H9 (cell line): ENCODE results near the gene TNFAIP8L1. TPM values are rescaled to one million over a fixed set of nuclear protein-coding genes. Genes with fewer than 3 reads are reported as not detected.

Experiments used
- DNase-seq: peaks from one replicate; pipeline ENCODE4 v3.0.0-alpha.2; 2017
- H2AFZ ChIP-seq: one replicate; pipeline ENCODE4 v1.6.1; 2013; ENCODE audit warnings: mild to moderate bottlenecking, low read length, control low read depth, moderate library complexity
- H2AK5ac ChIP-seq: 2 replicates; pipeline ENCODE4 v1.6.1; 2013; ENCODE audit warnings: low read length, control low read depth, mixed read lengths; ENCODE audit not compliant: insufficient read length
- H2BK120ac ChIP-seq: one replicate; pipeline ENCODE4 v1.6.1; 2013; ENCODE audit warnings: low read depth, mild to moderate bottlenecking, low read length, control low read depth, inconsistent platforms; ENCODE audit not compliant: poor library complexity, severe bottlenecking
- H2BK12ac ChIP-seq: 2 replicates; pipeline ENCODE4 v1.6.1; 2013; ENCODE audit warnings: low read length, control low read depth, mixed read lengths, low read depth; ENCODE audit not compliant: insufficient read length
- H2BK15ac ChIP-seq: 2 replicates; pipeline ENCODE4 v1.6.1; 2013; ENCODE audit warnings: low read depth, low read length, control low read depth
- H2BK20ac ChIP-seq: one replicate; pipeline ENCODE4 v1.6.1; 2013; ENCODE audit warnings: low read depth, mild to moderate bottlenecking, low read length, control low read depth, inconsistent platforms; ENCODE audit not compliant: poor library complexity, severe bottlenecking
- H2BK5ac ChIP-seq: 2 replicates; pipeline ENCODE4 v1.6.1; 2013; ENCODE audit warnings: low read length, control low read depth, mixed read lengths; ENCODE audit not compliant: insufficient read length
- H3K14ac ChIP-seq: 2 replicates; pipeline ENCODE4 v1.6.1; 2013; ENCODE audit warnings: low read length, control low read depth; ENCODE audit not compliant: insufficient read depth
- H3K18ac ChIP-seq: 2 replicates; pipeline ENCODE4 v1.6.1; 2013; ENCODE audit warnings: low read depth, mild to moderate bottlenecking, mixed read lengths, low read length, control low read depth; ENCODE audit not compliant: insufficient read length
- H3K23ac ChIP-seq: 2 replicates; pipeline ENCODE4 v1.6.1; 2013; ENCODE audit warnings: low read length, control low read depth, mixed read lengths, low read depth; ENCODE audit not compliant: insufficient read length
- H3K23me2 ChIP-seq: 2 replicates; pipeline ENCODE4 v1.6.1; 2013; ENCODE audit warnings: low read depth, mild to moderate bottlenecking, mixed read lengths, low read length, control low read depth; ENCODE audit not compliant: insufficient read length, poor library complexity, severe bottlenecking
- H3K27ac ChIP-seq: 2 replicates; pipeline ENCODE4 v1.5.1; 2013; ENCODE audit warnings: low read length, control low read depth, mixed read lengths, low read depth; ENCODE audit not compliant: insufficient read length
- H3K27me3 ChIP-seq: 2 replicates; pipeline ENCODE4 v1.6.1; 2013; ENCODE audit warnings: low read length, control low read depth, inconsistent platforms; ENCODE audit not compliant: insufficient read depth
- H3K4ac ChIP-seq: 2 replicates; pipeline ENCODE4 v1.6.1; 2013; ENCODE audit warnings: low read depth, mild to moderate bottlenecking, control low read depth, inconsistent platforms, low read length, moderate library complexity
- H3K4me1 ChIP-seq: 2 replicates; pipeline ENCODE4 v1.6.1; 2013; ENCODE audit warnings: low read length, control low read depth, inconsistent platforms; ENCODE audit not compliant: insufficient read depth
- H3K4me2 ChIP-seq: 2 replicates; pipeline ENCODE4 v1.6.1; 2013; ENCODE audit warnings: low read length, control low read depth, mixed read lengths; ENCODE audit not compliant: insufficient read length, insufficient read depth
- H3K56ac ChIP-seq: 2 replicates; pipeline ENCODE4 v1.6.1; 2013; ENCODE audit warnings: low read depth, mild to moderate bottlenecking, mixed read lengths, low read length, control low read depth; ENCODE audit not compliant: insufficient read length
- H3K79me1 ChIP-seq: 2 replicates; pipeline ENCODE4 v1.6.1; 2013; ENCODE audit warnings: low read depth, mild to moderate bottlenecking, moderate library complexity, low read length, control low read depth, inconsistent platforms; ENCODE audit not compliant: insufficient read depth, poor library complexity, severe bottlenecking
- H3K79me2 ChIP-seq: 2 replicates; pipeline ENCODE4 v1.6.1; 2013; ENCODE audit warnings: low read length, control low read depth, inconsistent platforms; ENCODE audit not compliant: insufficient read depth
- H3K9ac ChIP-seq: 2 replicates; pipeline ENCODE4 v1.6.1; 2013; ENCODE audit warnings: low read length, control low read depth, mixed read lengths; ENCODE audit not compliant: insufficient read length; ENCODE audit errors: extremely low read depth
- H3K9me3 ChIP-seq: one replicate; pipeline ENCODE4 v1.6.1; 2013; ENCODE audit warnings: low read depth, low read length, inconsistent platforms; ENCODE audit not compliant: control insufficient read depth
- H3T11ph ChIP-seq: one replicate; pipeline ENCODE4 v1.6.1; 2013; ENCODE audit warnings: mild to moderate bottlenecking, low read length, control low read depth, inconsistent platforms
- H4K20me1 ChIP-seq: one replicate; pipeline ENCODE4 v1.6.1; 2013; ENCODE audit not compliant: control insufficient read depth, insufficient read length, insufficient read depth
- H4K5ac ChIP-seq: 2 replicates; pipeline ENCODE4 v1.6.1; 2013; ENCODE audit warnings: low read depth, mild to moderate bottlenecking, mixed read lengths, low read length, control low read depth; ENCODE audit not compliant: insufficient read length
- H4K8ac ChIP-seq: replicated peaks from 2 replicates; pipeline ENCODE4 v1.6.1; 2013; ENCODE audit warnings: low read length, control low read depth, mixed read lengths, low read depth; ENCODE audit not compliant: insufficient read length
- H4K91ac ChIP-seq: 2 replicates; pipeline ENCODE4 v1.6.1; 2013; ENCODE audit warnings: low read depth, mild to moderate bottlenecking, moderate library complexity, mixed read lengths, low read length, control low read depth; ENCODE audit not compliant: insufficient read length
- H3K27ac Mint-ChIP-seq, 3 experiments: 2 replicates in 2 of 3; 3 replicates in 1 of 3; pipeline ENCODE4 v1.8.0; 2020 to 2021; ENCODE audit warnings: mixed read lengths in 3 of 3, mild to moderate bottlenecking in 1 of 3, moderate library complexity in 1 of 3
- H3K27me3 Mint-ChIP-seq: 2 replicates; pipeline ENCODE4 v1.8.0; 2021; ENCODE audit warnings: low read depth, mild to moderate bottlenecking, moderate library complexity, mixed read lengths
- H3K36me3 Mint-ChIP-seq, 3 experiments: 2 replicates in 2 of 3; 3 replicates in 1 of 3; pipeline ENCODE4 v1.8.0; 2020 to 2021; ENCODE audit warnings: low read depth in 3 of 3, mixed read lengths in 3 of 3; ENCODE audit not compliant: insufficient read depth in 1 of 3
- H3K4me1 Mint-ChIP-seq, 2 experiments: 2 replicates each; pipeline ENCODE4 v1.8.0; 2020; ENCODE audit warnings: mixed read lengths in 2 of 2
- H3K4me3 Mint-ChIP-seq, 2 experiments: 2 replicates in 1 of 2; 3 replicates in 1 of 2; pipeline ENCODE4 v1.8.0; 2020 to 2021; ENCODE audit warnings: mild to moderate bottlenecking in 2 of 2, mixed read lengths in 2 of 2, moderate library complexity in 1 of 2
- H3K9me3 Mint-ChIP-seq, 2 experiments: 2 replicates in 1 of 2; 3 replicates in 1 of 2; pipeline ENCODE4 v1.8.0; 2020; ENCODE audit warnings: mild to moderate bottlenecking in 2 of 2, mixed read lengths in 2 of 2, moderate library complexity in 1 of 2
- WGBS: extraction: QIAGEN DNeasy Blood & Tissue Kit; methylation state at CpG from one replicate; pipeline ENCODE4 v1.1.7; 2013; ENCODE audit warnings: missing lambda C conversion rate, low lambda C conversion rate, mixed read lengths; ENCODE audit not compliant: insufficient read length; ENCODE audit errors: extremely low coverage; 5-methylcytosine and 5-hydroxymethylcytosine counted together
- total RNA-seq: library from RNA; stranded (reverse); gene quantifications from 2 replicates; pipeline ENCODE4 v1.2.1, GENCODE V29; 2021
- TF ChIP-seq, protein P1 (sequence below): fragments of 200-600 bp; sonication (generic); conservative IDR thresholded peaks from 3 replicates; pipeline ENCODE4 v1.8.0; 2021; ENCODE audit warnings: antibody characterized with exemption, mild to moderate bottlenecking

Gene TNFAIP8L1
- total RNA-seq, 1 experiment from 2014 or later: 4.2 TPM

DNA sequence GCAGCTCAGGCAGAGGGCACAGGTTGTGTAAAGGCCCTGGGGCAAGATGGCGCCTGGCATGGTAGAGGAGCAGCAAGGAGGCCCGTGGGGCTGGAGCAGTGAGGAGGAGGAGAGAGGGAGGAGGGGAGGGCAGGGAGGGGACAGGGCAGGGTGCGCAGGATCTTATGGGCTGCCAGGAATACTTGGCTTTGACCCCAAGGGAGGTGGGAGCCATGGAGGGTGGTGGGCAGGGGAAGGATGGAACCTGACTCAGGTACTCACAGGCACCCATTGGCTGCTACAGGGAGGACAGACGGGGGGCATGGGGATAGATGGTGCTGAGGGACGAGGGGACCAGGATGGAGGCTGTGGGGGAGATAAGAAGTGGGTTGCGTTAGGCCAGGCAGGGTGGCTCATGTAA is 3.3 kb downstream of the TNFAIP8L1 start:
- Histone ChIP-seq H3K23ac (no peak overlapping the region), H3K4me1 (no peaks in the 10 kb centered on the region), H3K9me3 (no peaks in the 10 kb centered on the region), H2AK5ac (no peak overlapping the region), H3K23me2 (peaks cover 9% of the 10 kb centered on the region), H4K20me1 (no peaks in the 10 kb centered on the region), H3K56ac (no peak overlapping the region), H3K27ac (no peak overlapping the region), H3K14ac (no peak overlapping the region; the same call in 1 of the 2 replicates), H4K8ac (no peak overlapping the region), H3K4ac (no peak overlapping the region), H2BK12ac (no peak overlapping the region), H3K18ac (no peak overlapping the region), H2BK5ac (no peak overlapping the region), H2BK120ac (no peak overlapping the region), H3K27me3 (no peaks in the 10 kb centered on the region), H3K79me2 (no peaks in the 10 kb centered on the region), H4K5ac (no peak overlapping the region), H4K91ac (no peak overlapping the region), H3K79me1 (no peaks in the 10 kb centered on the region), H2BK20ac (no peak overlapping the region), H3K9ac (no peak overlapping the region), H2AFZ (no peak overlapping the region), H3T11ph (no peak overlapping the region), H2BK15ac (no peak overlapping the region), H3K4me2 (no peak overlapping the region)
- peaks cover 4 to 14% of the 10 kb centered on the region in 2 experiments; a peak in 3 of 4 replicates for H3K4me1 Mint-ChIP-seq
- TF ChIP-seq, protein P1, sequence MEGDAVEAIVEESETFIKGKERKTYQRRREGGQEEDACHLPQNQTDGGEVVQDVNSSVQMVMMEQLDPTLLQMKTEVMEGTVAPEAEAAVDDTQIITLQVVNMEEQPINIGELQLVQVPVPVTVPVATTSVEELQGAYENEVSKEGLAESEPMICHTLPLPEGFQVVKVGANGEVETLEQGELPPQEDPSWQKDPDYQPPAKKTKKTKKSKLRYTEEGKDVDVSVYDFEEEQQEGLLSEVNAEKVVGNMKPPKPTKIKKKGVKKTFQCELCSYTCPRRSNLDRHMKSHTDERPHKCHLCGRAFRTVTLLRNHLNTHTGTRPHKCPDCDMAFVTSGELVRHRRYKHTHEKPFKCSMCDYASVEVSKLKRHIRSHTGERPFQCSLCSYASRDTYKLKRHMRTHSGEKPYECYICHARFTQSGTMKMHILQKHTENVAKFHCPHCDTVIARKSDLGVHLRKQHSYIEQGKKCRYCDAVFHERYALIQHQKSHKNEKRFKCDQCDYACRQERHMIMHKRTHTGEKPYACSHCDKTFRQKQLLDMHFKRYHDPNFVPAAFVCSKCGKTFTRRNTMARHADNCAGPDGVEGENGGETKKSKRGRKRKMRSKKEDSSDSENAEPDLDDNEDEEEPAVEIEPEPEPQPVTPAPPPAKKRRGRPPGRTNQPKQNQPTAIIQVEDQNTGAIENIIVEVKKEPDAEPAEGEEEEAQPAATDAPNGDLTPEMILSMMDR: no peak
- no peak overlapping the region for H3K4me3 Mint-ChIP-seq
- no peak overlapping the region for H3K27ac Mint-ChIP-seq
- H3K36me3 Mint-ChIP-seq: peaks cover 0 to 6% (median 0%) of the 10 kb centered on the region in 3 experiments; a peak in 3 of 7 replicates
- no peak for DNase-seq
- WGBS: no CpG with 5 or more reads among the region's 6 CpGs
- H3K9me3 Mint-ChIP-seq: no peaks in the 10 kb centered on the region
- H3K27me3 Mint-ChIP-seq: peaks cover 4% of the 10 kb centered on the region
